RWPE2 (cell line): ENCODE results near the gene SPIRE1.

Experiments
- ATAC-seq: fragments of 200-7000 bp; cut with Tn5 transposase; 3 replicates; pipeline ENCODE4 v1.9.1; 2021; ENCODE audit warnings: low read depth
- DNase-seq: peaks from one replicate; pipeline ENCODE4 v3.0.0-alpha.2; 2020; ENCODE audit warnings: low spot score
- H3K27ac ChIP-seq: fragments of 450-650 bp; 2 replicates; pipeline ENCODE4 v1.5.1; 2017; ENCODE audit warnings: mild to moderate bottlenecking; ENCODE audit not compliant: poor library complexity, severe bottlenecking
- H3K27me3 ChIP-seq: fragments of 250-450 bp; sonication (Bioruptor Pico); 2 replicates; pipeline ENCODE4 v1.5.1; 2021; ENCODE audit warnings: mild to moderate bottlenecking, moderate library complexity; ENCODE audit not compliant: insufficient read depth, poor library complexity, severe bottlenecking
- H3K36me3 ChIP-seq: fragments of 250-450 bp; sonication (Bioruptor Pico); 2 replicates; pipeline ENCODE4 v1.5.1; 2020; ENCODE audit warnings: low read depth, mild to moderate bottlenecking, moderate library complexity
- H3K4me1 ChIP-seq: fragments of 250-450 bp; sonication (Bioruptor Pico); 2 replicates; pipeline ENCODE4 v1.5.1; 2021; ENCODE audit warnings: mild to moderate bottlenecking, moderate library complexity; ENCODE audit not compliant: insufficient read depth, poor library complexity, severe bottlenecking
- H3K4me3 ChIP-seq: fragments of 250-450 bp; sonication (Bioruptor Pico); 2 replicates; pipeline ENCODE4 v1.5.1; 2021; ENCODE audit warnings: mild to moderate bottlenecking, moderate library complexity; ENCODE audit not compliant: severe bottlenecking
- H3K9me3 ChIP-seq: fragments of 250-450 bp; sonication (Bioruptor Pico); 2 replicates; pipeline ENCODE4 v1.5.1; 2021; ENCODE audit warnings: mild to moderate bottlenecking, moderate library complexity; ENCODE audit not compliant: severe bottlenecking
- CTCF ChIP-seq: fragments of 450-650 bp; IDR thresholded peaks from one replicate; pipeline ENCODE4 v1.5.1; 2017; ENCODE audit warnings: mild to moderate bottlenecking, moderate library complexity; ENCODE audit not compliant: poor library complexity, severe bottlenecking

Gene SPIRE1

GRCh38 chr18:12435867-12436266 is 222.0 kb downstream of the SPIRE1 start:
- no peaks in the 10 kb centered on the region for H3K9me3 ChIP-seq
- H3K36me3 ChIP-seq = no peaks in the 10 kb centered on the region
- no peak overlapping the region for H3K27ac ChIP-seq
- DNase-seq (no peak), ATAC-seq (no peak)
- no peaks in the 10 kb centered on the region for H3K4me1 ChIP-seq
- no peak for TF ChIP-seq CTCF
- no peak overlapping the region for H3K4me3 ChIP-seq
- no peaks in the 10 kb centered on the region for H3K27me3 ChIP-seq

- ATAC-seq = no peak
- no peak for DNase-seq
- Histone ChIP-seq H3K27me3 (no peaks in the 10 kb centered on the region), H3K36me3 (no peaks in the 10 kb centered on the region), H3K4me1 (no peaks in the 10 kb centered on the region), H3K9me3 (no peaks in the 10 kb centered on the region), H3K27ac (no peak overlapping the region), H3K4me3 (no peak overlapping the region)
- TF ChIP-seq CTCF = no peak
These were observed 223.4 kb downstream of the SPIRE1 start for GRCh38 chr18:12434541-12434929.

GRCh38 chr18:12433829-12434540 is 223.9 kb downstream of the SPIRE1 start:
- H3K9me3 ChIP-seq = no peaks in the 10 kb centered on the region
- H3K36me3 ChIP-seq = no peaks in the 10 kb centered on the region
- no peaks in the 10 kb centered on the region for H3K27me3 ChIP-seq
- H3K4me3 ChIP-seq = no peak overlapping the region
- no peak for DNase-seq
- H3K27ac ChIP-seq = no peak overlapping the region
- no peak for TF ChIP-seq CTCF
- no peaks in the 10 kb centered on the region for H3K4me1 ChIP-seq
- ATAC-seq = no peak

GRCh38 chr18:12432881-12433280 is 225.0 kb downstream of the SPIRE1 start:
- Histone ChIP-seq H3K27me3 (no peaks in the 10 kb centered on the region), H3K27ac (no peak overlapping the region), H3K9me3 (no peaks in the 10 kb centered on the region), H3K4me1 (no peaks in the 10 kb centered on the region), H3K4me3 (no peak overlapping the region), H3K36me3 (no peaks in the 10 kb centered on the region)
- ATAC-seq = no peak
- DNase-seq = no peak
- no peak for TF ChIP-seq CTCF

- H3K27ac ChIP-seq = no peak overlapping the region
- DNase-seq (no peak), ATAC-seq (no peak)
- H3K4me3 ChIP-seq = no peak overlapping the region
- H3K36me3 ChIP-seq = 0 out of 2 replicates have a peak, but pooled peaks cover 2% of the 10 kb centered on the region
- H3K27me3 ChIP-seq = no peaks in the 10 kb centered on the region
- no peaks in the 10 kb centered on the region for H3K9me3 ChIP-seq
- TF ChIP-seq CTCF = no peak
- no peaks in the 10 kb centered on the region for H3K4me1 ChIP-seq
These were observed 225.7 kb downstream of the SPIRE1 start for GRCh38 chr18:12432196-12432595.
